ENCODE data around the gene FKBP3.
"Not testable (repeated sequence)": the region's sequence is repeated elsewhere in the genome, so short reads cannot be mapped to it uniquely, and the experiment has no call there.

Gene FKBP3

DNA sequence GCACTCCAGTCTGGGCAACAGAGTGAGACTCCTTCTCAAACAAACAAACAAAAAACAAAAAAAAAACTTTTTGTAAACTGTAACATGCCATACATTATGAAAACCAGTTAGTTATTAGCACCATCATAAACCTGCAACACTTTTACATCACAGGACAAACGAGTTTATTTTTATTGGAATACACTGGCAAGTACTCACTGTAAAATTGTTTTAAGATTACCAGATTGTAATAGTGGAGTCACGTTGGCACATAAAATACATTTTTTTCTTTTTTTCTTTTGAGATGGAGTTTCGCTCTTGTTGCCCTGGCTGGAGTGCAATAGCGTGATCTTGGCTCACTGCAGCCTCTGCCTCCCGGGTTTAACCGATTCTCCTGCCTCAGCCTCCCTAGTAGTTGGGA is 15.7 kb downstream of the FKBP3 start:
- intact Hi-C loops (cut with DNase I): no loop called here

GRCh38 chr14:45114327-45114726 is 20.0 kb downstream of the FKBP3 start:
- intact Hi-C loops (cut with DNase I): no loop called here
- no peak for DNase-seq

More for the DNA sequence above, 15.7 kb downstream of the FKBP3 start:
- DNase-seq: no peak

GRCh38 chr14:45112896-45113781 is 21.1 kb downstream of the FKBP3 start:
- intact Hi-C loops (cut with DNase I): no loop called here
- no peak for DNase-seq

DNA sequence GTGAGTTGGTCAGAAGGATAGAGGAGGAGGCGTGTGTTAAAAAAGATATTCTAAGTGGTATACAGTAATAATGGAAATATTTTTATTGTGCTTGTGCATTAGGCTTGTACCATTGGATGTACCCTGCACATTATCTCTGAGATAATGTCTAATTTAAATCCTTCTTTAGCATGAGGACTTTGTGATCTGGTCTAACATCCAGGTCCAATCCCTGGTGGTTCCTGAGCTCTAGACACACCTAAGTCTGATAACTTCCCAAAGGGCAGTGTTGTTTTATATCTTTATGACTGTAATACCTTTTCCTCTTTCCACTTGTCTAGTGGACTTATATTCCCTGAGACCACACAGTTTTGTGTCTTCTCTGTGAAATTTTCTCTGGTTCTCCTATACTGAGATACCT is 29.7 kb downstream of the FKBP3 start:
- no peak for DNase-seq
- intact Hi-C loops (cut with DNase I): no loop called here

DNA sequence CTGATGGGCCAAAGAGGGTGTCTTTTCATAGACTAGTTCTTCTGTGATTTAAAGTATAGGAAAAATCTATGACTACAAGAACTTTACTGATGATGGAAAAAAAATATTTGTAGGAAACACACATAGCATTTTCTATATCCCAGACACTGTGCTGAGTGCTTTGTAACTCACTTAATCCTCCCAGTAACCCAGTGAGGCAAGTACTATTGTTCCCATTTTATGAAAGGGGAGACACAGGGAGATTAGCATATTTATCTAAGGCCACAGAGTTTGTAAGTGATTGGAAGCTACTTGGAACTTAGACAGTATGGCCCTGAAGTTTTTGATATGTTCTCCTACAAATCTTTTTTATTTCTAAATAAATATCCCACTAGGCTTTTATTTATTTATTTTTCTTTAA is 30.5 kb downstream of the FKBP3 start:
- intact Hi-C loops (cut with DNase I): no loop called here
- no peak for DNase-seq

GRCh38 chr14:45096218-45096617 is 38.1 kb downstream of the FKBP3 start:
- DNase-seq: no peak
- intact Hi-C loops (cut with DNase I): no loop called here

GRCh38 chr14:45095143-45095542 is 39.1 kb downstream of the FKBP3 start:
- DNase-seq: no peak
- intact Hi-C loops (cut with DNase I): no loop called here

- intact Hi-C loops (cut with DNase I): no loop called here
Measured at GRCh38 chr14:45094275-45094674, 40.0 kb downstream of the FKBP3 start.

GRCh38 chr14:45091710-45092109 is 42.6 kb downstream of the FKBP3 start:
- intact Hi-C loops (cut with DNase I): no loop called here
- no peak for DNase-seq

More at GRCh38 chr14:45094275-45094674, 40.0 kb downstream of the FKBP3 start:
- no peak for DNase-seq

DNA sequence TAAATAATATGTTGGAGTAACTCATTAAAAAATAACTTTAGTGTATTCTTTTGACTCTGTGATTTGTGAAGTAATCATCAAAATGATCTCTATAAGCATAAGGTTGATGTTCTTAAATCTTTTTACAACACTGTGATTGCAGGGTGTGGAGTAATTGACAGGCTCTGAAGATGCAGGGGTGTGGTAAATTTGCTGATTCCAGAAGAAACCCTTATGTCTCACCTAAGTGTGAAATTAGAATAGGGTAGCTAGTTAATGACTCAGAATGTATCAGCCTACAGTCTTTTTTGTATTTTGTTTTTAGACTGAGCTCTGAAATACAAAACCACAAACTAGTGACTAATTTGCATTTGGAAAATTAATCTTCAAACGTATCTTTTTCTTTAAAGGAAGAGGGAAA is 44.5 kb downstream of the FKBP3 start:
- intact Hi-C loops (cut with DNase I): no loop called here
- no peak for DNase-seq

DNA sequence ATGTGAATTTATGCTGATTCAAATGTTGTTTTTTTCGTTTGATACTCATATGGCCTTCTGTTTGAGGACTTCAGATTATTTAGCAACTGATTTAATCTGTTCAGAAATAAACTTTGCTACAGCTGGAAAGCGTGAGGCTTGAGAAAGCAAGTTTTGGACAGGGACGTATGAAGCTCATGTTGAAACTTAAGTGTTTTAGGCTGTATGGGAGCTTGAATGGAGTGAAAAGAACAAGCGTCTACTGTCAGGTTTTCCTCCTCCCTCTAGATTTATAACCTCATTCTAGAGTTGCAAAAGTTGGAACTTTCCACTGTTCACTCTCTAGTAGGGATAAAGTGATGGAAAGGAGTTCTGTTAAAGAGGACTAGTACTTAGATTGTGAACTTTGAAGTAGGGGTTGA is 49.3 kb downstream of the FKBP3 start:
- intact Hi-C loops (cut with DNase I): loop anchor here (1.0 to 5.0 kb wide), 4 partner anchors 50 to 188 kb away; partner anchors contain the start of genes FANCM, FKBP3, MIS18BP1 and TOGARAM1
- no peak for DNase-seq

DNA sequence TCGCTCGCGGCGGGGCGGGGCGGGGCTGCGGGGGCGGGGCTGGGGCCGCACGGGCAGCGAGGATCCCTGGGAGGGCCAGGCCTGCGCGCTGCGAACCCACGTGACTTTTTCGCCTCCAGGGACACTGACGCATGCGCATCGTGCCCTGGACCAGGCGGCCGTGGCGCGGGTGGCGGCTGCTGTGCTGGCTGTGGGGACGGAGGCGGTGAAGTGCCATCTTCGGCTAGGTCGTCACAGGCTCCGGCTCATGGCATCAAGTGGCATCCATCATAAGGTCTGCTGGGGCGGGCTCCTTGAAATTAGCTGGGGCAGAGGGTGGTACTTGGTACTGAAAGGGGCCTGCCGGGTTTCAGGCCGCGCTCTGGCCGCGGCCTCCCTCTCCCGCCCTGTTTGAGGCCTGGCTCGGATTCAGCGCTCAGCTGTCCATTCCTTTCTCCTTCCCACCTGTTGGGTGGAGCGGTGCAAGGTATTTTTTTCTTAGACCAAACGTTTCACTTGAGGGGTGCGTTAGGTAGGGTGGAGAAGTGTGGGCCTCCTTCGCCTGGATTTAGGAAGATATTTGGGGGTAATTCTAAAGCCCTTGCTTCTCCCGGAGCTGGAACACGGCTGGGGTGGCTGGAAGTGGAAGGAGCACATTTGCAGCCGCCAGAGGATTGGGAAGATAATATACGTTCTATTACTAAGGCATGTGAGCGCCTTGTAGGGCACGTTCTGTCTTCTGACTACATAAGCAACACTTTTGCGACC is 50.1 kb downstream of the FKBP3 start, which contains the start of gene PRPF39:
PRPF39 (plus strand) TSS at position 141 of the 747 bp plus-strand sequence. CDS start 11,124 bp downstream, outside the sequence.
- intact Hi-C loops (cut with DNase I): loop anchor here (1.0 to 5.0 kb wide), 4 partner anchors 51 to 187 kb away; partner anchors contain the start of genes FANCM, FKBP3, MIS18BP1 and TOGARAM1
- DNase-seq: peak; percentile 87 to 99 (median 94)

DNA sequence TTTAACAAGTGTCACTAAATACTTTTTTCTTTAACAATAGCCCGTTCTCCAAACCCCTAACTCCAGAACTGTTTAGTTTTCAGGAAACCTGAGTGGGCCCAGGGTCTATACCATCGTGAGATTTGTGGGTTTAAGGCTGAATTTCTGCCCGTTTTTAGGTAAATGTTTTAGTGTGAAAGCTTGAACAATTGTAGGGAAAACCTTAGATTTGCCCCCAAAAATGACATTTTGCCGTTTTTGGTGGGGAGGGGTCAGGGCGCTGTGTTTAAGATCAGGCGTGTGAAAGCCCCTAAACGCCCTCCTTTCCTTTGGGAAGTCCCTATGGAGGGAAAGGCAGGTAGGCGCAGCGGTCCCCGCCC is 50.7 kb downstream of the FKBP3 start:
- no peak for DNase-seq

DNA sequence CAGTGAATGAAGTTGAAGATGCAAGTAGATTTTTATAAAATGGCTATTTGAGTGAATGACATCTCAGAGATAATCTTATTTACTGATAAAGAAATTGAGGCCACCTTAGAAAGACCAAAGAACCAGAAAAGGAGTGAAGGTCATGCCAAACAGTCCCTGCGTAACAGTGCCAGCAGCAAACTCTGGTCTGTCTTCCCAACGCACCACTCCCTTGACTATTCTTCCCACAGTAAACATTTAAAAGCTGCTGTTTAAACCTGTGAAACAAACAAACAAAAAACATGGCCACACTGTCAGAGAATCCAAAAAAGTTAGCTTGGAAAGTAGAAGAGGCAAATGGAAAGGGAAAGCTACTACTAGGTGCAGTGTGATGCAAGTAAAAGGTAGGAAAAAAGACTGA is 51.9 kb downstream of the FKBP3 start:
- intact Hi-C loops (cut with DNase I): loop anchor here (5.0 kb wide), 1 partner anchor 185 kb away; a partner anchor contains a TSS
- DNase-seq: no peak

More for the DNA sequence above, 50.7 kb downstream of the FKBP3 start:
- intact Hi-C loops (cut with DNase I): loop anchor here (5.0 kb wide), 1 partner anchor 186 kb away; a partner anchor contains a TSS

- intact Hi-C loops (cut with DNase I): loop anchor here (5.0 kb wide), 1 partner anchor 184 kb away; a partner anchor contains a TSS
- not testable (repeated sequence) for DNase-seq
Measured at GRCh38 chr14:45081096-45081495, 53.2 kb downstream of the FKBP3 start.

GRCh38 chr14:45080416-45080968 is 53.8 kb downstream of the FKBP3 start:
- peak in 1 of 10 donors; percentile 41 for DNase-seq
- intact Hi-C loops (cut with DNase I): loop anchor here (5.0 kb wide), 1 partner anchor 183 kb away; a partner anchor contains a TSS

DNA sequence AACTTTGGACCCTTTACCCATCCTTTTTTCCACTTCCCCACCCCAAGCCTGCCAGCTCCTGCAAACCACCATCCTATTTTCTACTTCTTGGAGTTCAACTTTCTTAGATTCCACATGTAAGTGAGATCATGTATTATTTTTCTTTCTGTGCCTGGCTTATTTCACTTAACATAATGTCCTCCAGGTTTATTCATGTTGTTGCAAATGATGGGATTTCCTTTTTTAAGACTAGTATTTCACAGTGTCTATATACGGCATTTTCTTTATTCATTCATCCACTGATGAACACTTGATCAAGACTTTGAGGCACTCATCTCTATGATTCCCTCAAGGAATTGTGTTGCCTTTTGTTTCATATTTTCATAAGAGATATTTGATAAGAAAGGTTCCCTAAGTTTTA is 56.0 kb downstream of the FKBP3 start:
- DNase-seq: no peak
- intact Hi-C loops (cut with DNase I): no loop called here

GRCh38 chr14:45073231-45073879 is 60.9 kb downstream of the FKBP3 start:
- DNase-seq: no peak
- intact Hi-C loops (cut with DNase I): no loop called here

DNA sequence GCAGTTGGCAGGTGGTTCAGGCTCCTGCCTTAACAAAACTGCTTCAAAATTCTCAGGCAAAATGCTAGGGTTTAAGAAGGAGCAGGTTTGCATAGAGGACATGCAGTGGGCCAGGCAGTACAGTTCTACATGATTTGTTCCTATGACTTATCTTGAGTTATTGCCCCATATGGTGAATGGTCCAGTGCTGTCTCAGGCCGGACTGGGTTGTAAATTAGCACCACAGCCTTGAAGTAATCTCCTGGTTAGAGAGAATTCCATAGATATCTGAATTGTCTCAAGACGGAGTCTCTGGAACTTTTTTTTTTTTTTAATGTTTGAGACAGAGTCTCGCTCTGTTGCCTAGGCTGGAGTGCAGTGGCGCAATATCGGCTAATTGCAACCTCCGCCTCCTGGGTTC is 62.2 kb downstream of the FKBP3 start:
- intact Hi-C loops (cut with DNase I): no loop called here

GRCh38 chr14:45070215-45070614 is 64.1 kb downstream of the FKBP3 start:
- intact Hi-C loops (cut with DNase I): no loop called here
- no peak for DNase-seq

More for the DNA sequence above, 62.2 kb downstream of the FKBP3 start:
- no peak for DNase-seq
